Stimulated activated CD4-positive, alpha-beta T cell treated with anti-CD3 and anti-CD28 coated beads, Interleukin-2, amount 100 ng/mL, for 24 hours (primary cell): Measurements from ENCODE around the gene MARS2.
"Not testable (repeated sequence)": the region's sequence is repeated elsewhere in the genome, so short reads cannot be mapped to it uniquely, and the experiment has no call there.

Experiments
- DNase-seq, 2 donors: peaks; one replicate each; pipeline ENCODE4 v3.0.0-alpha.2; 2020

Gene MARS2

GRCh38 chr2:197705121-197705911, at the start of gene MARS2:
Gene MARS2, plus strand, starts transcription at chr2:197705369. Its CDS starts 37 bp downstream, at chr2:197705406.
- peak; percentile 92 to 93 for DNase-seq

- DNase-seq: no peak
These were observed 47.6 kb upstream of the MARS2 start for GRCh38 chr2:197657562-197657961.

- no peak for DNase-seq
These were observed 43.5 kb upstream of the MARS2 start for GRCh38 chr2:197661626-197662025.

- DNase-seq: no peak
These were observed 38.9 kb upstream of the MARS2 start for GRCh38 chr2:197666277-197666676.

- no peak for DNase-seq
These were observed 36.9 kb upstream of the MARS2 start for GRCh38 chr2:197668296-197668695.

- DNase-seq: no peak
These were observed 36.1 kb upstream of the MARS2 start for GRCh38 chr2:197669077-197669476.

GRCh38 chr2:197672371-197672893, 32.7 kb upstream of the MARS2 start:
- no peak for DNase-seq

- DNase-seq: no peak
These were observed 32.1 kb upstream of the MARS2 start for GRCh38 chr2:197673106-197673505.

- no peak for DNase-seq
These were observed 31.6 kb upstream of the MARS2 start for GRCh38 chr2:197673606-197674005.

GRCh38 chr2:197674060-197674459, 31.1 kb upstream of the MARS2 start:
- DNase-seq: no peak

- no peak for DNase-seq
These were observed 30.6 kb upstream of the MARS2 start for GRCh38 chr2:197674591-197674990.

GRCh38 chr2:197675246-197675645, 29.9 kb upstream of the MARS2 start, which contains the start of gene RFTN2:
Gene RFTN2, minus strand, starts transcription at chr2:197675587. Its CDS starts 129 bp downstream, at chr2:197675458.
- no peak for DNase-seq

- DNase-seq: no peak
These were observed 29.4 kb upstream of the MARS2 start for GRCh38 chr2:197675711-197676188.

GRCh38 chr2:197677056-197677455, 28.1 kb upstream of the MARS2 start:
- DNase-seq: no peak

GRCh38 chr2:197677483-197677882, 27.7 kb upstream of the MARS2 start:
- DNase-seq: no peak

- not testable (repeated sequence) for DNase-seq
These were observed 10.0 kb upstream of the MARS2 start for GRCh38 chr2:197695206-197695605.

GRCh38 chr2:197695971-197696370, 9.2 kb upstream of the MARS2 start:
- not testable (repeated sequence) for DNase-seq

GRCh38 chr2:197696571-197696970, 8.6 kb upstream of the MARS2 start:
- not testable (repeated sequence) for DNase-seq

- DNase-seq: not testable (repeated sequence)
These were observed 5.4 kb upstream of the MARS2 start for GRCh38 chr2:197699724-197700123.

GRCh38 chr2:197700960-197701359, 4.2 kb upstream of the MARS2 start:
- DNase-seq: no peak

- DNase-seq: no peak
These were observed 592 bp upstream of the MARS2 start for GRCh38 chr2:197704434-197705120.

- peak in 1 of 2 donors; percentile 10 for DNase-seq
These were observed 1.0 kb downstream of the MARS2 start for GRCh38 chr2:197705912-197706838.

GRCh38 chr2:197706839-197707207, 1.7 kb downstream of the MARS2 start:
- no peak for DNase-seq
